Suprapubic skin (tissue), 4 donors: Measurements from ENCODE around the gene RNF223.
"Not testable (repeated sequence)": the region's sequence is repeated elsewhere in the genome, so short reads cannot be mapped to it uniquely, and the experiment has no call there.

ENCODE experiments used
- EP300 ChIP-seq: sonication (generic); formaldehyde crosslinking; IDR thresholded peaks from one replicate; pipeline ENCODE4 v1.6.1; 2017; ENCODE audit warnings: antibody characterized with exemption
- POLR2AphosphoS5 ChIP-seq, 3 donors: sonication (generic); formaldehyde crosslinking; IDR thresholded peaks; one replicate each; pipeline ENCODE4 v1.6.1; 2017; ENCODE audit warnings: antibody characterized with exemption in 3 of 3
- TF ChIP-seq, protein P1 (sequence below), 2 donors: fragments of 200-600 bp in 1 of 2; fragments of 450-650 bp in 1 of 2; sonication (generic) in 1 of 2; IDR thresholded peaks; one replicate each; pipeline ENCODE4 v1.5.1; 2016 to 2019; ENCODE audit warnings: antibody characterized with exemption in 2 of 2, mild to moderate bottlenecking in 1 of 2, moderate library complexity in 1 of 2

DNA sequence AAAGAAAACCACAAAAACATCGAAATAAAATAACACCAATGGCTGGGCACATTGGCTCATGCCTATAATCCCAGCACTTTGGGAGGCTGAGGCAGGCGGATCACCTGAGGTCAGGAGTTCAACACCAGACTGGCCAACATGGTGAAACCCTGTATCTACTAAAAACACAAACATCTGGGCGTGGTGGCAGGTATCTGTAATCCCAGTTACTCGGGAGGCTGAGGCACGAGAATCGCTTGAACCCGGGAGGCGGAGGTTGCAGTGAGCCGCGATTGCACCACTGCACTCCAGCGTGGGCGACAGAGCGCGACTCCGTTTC lies 16.4 kb downstream of the RNF223 start:
- TF ChIP-seq, protein P1, sequence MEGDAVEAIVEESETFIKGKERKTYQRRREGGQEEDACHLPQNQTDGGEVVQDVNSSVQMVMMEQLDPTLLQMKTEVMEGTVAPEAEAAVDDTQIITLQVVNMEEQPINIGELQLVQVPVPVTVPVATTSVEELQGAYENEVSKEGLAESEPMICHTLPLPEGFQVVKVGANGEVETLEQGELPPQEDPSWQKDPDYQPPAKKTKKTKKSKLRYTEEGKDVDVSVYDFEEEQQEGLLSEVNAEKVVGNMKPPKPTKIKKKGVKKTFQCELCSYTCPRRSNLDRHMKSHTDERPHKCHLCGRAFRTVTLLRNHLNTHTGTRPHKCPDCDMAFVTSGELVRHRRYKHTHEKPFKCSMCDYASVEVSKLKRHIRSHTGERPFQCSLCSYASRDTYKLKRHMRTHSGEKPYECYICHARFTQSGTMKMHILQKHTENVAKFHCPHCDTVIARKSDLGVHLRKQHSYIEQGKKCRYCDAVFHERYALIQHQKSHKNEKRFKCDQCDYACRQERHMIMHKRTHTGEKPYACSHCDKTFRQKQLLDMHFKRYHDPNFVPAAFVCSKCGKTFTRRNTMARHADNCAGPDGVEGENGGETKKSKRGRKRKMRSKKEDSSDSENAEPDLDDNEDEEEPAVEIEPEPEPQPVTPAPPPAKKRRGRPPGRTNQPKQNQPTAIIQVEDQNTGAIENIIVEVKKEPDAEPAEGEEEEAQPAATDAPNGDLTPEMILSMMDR (IDR thresholded peaks at IDR 0.05): not testable (repeated sequence)
- not testable (repeated sequence) for TF ChIP-seq POLR2AphosphoS5 (IDR thresholded peaks at IDR 0.05); EP300
